Lung (tissue), 12 donors: Measurements from ENCODE around the gene CCDC92. TPM values are rescaled to one million over a fixed set of nuclear protein-coding genes. Genes with fewer than 3 reads are reported as not detected.

ENCODE experiments used
- ATAC-seq: fragments of 200-7000 bp; cut with Tn5 transposase; one replicate; pipeline ENCODE4 v1.9.1; 2020; ENCODE audit warnings: moderate number of reproducible peaks; ENCODE audit not compliant: insufficient read depth, low FRiP score
- DNase-seq, 3 donors: peaks; one replicate each; pipeline ENCODE4 v3.0.0-alpha.2; 2013 to 2017
- H3K27ac ChIP-seq, 2 donors: one replicate each; pipeline ENCODE4 v1.5.1; 2013; ENCODE audit warnings: mild to moderate bottlenecking in 2 of 2, moderate library complexity in 2 of 2, control low read depth in 1 of 2, inconsistent platforms in 1 of 2, low read depth in 1 of 2, low read length in 1 of 2
- H3K27me3 ChIP-seq, 3 donors: one replicate each; pipeline ENCODE4 v1.5.1; 2013; ENCODE audit warnings: low read length in 2 of 3; ENCODE audit not compliant: control insufficient read depth in 3 of 3, insufficient read depth in 3 of 3
- H3K36me3 ChIP-seq, 4 donors: one replicate each; pipeline ENCODE4 v1.5.1; 2013; ENCODE audit warnings: low read length in 4 of 4, mild to moderate bottlenecking in 1 of 4, moderate library complexity in 1 of 4; ENCODE audit not compliant: control insufficient read depth in 4 of 4, insufficient read depth in 4 of 4
- H3K4me1 ChIP-seq, 5 donors: one replicate each; pipeline ENCODE4 v1.5.1; 2013; ENCODE audit warnings: low read length in 5 of 5, mild to moderate bottlenecking in 2 of 5, moderate library complexity in 1 of 5; ENCODE audit not compliant: control insufficient read depth in 5 of 5, insufficient read depth in 5 of 5
- H3K4me3 ChIP-seq: one replicate; pipeline ENCODE4 v1.5.1; 2013; ENCODE audit warnings: mild to moderate bottlenecking, control low read depth, moderate library complexity
- H3K9ac ChIP-seq, 2 donors: one replicate each; pipeline ENCODE4 v1.5.1; 2013; ENCODE audit warnings: low read length in 2 of 2, control low read depth in 1 of 2; ENCODE audit not compliant: insufficient read depth in 1 of 2
- H3K9me3 ChIP-seq, 4 donors: one replicate each; pipeline ENCODE4 v1.5.1; 2013; ENCODE audit warnings: low read length in 3 of 4, mild to moderate bottlenecking in 1 of 4, moderate library complexity in 1 of 4; ENCODE audit not compliant: control insufficient read depth in 4 of 4, insufficient read depth in 3 of 4
- WGBS, 2 donors: extraction: QIAGEN DNeasy Blood & Tissue Kit; methylation state at CpG; one replicate each; pipeline ENCODE4 v1.1.7; 2013; 5-methylcytosine and 5-hydroxymethylcytosine counted together
- polyA plus RNA-seq, 2 donors: library from polyadenylated mRNA; stranded (reverse); fragments of 200-250 nt; gene quantifications; one replicate each; pipeline ENCODE4 v1.2.1, GENCODE V29; 2013
- total RNA-seq, 2 donors: library from RNA; depleted of rRNA in 1 of 2; stranded (reverse); fragments of >200 nt in 1 of 2; gene quantifications; one replicate each; pipeline ENCODE4 v1.2.1, GENCODE V29; 2014 to 2021
- TF ChIP-seq, protein P1 (sequence below): IDR thresholded peaks from 2 replicates; pipeline ENCODE4 v1.5.1; 2012; ENCODE audit warnings: mild to moderate bottlenecking; ENCODE audit errors: control extremely low read depth, extremely low read depth
- donor health status: control.
- donor health status: control.
- donor health status: Bipolar disorder and iron deficiency.
- donor health status: healthy.
- donor health status: DM: yes; HTN: yes; CAD: no.

Gene CCDC92
- total and polyA plus RNA-seq, 4 donors = 17.7 to 55.5 (median 34.8) TPM

DNA sequence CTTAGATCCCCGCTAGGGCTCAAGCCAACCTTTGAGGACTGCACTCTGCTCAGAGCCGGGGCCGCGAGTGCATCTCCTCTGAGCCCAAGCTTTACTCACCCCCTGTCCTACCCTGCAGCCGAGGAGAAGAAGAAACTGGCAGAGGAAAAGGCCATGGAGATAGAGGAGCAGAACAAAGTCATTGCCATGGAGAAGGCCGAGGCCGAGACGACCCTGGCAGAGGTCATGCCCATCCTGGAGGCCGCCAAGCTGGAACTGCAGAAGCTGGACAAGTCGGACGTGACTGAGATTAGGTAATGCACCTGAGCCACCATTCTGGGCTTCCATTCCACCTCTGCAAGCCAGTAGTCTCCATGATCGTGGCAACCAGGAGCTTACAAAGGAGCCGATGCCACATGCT is 69.8 kb downstream of the CCDC92 start:
- H3K27me3 ChIP-seq = no peaks in the 10 kb centered on the region
- TF ChIP-seq, protein P1, sequence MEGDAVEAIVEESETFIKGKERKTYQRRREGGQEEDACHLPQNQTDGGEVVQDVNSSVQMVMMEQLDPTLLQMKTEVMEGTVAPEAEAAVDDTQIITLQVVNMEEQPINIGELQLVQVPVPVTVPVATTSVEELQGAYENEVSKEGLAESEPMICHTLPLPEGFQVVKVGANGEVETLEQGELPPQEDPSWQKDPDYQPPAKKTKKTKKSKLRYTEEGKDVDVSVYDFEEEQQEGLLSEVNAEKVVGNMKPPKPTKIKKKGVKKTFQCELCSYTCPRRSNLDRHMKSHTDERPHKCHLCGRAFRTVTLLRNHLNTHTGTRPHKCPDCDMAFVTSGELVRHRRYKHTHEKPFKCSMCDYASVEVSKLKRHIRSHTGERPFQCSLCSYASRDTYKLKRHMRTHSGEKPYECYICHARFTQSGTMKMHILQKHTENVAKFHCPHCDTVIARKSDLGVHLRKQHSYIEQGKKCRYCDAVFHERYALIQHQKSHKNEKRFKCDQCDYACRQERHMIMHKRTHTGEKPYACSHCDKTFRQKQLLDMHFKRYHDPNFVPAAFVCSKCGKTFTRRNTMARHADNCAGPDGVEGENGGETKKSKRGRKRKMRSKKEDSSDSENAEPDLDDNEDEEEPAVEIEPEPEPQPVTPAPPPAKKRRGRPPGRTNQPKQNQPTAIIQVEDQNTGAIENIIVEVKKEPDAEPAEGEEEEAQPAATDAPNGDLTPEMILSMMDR = no peak
- 93 to 97% methylated on average over 13 of the region's 13 CpGs for WGBS, 2 donors
- no peak overlapping the region for H3K4me3 ChIP-seq
- no peak for DNase-seq
- no peak for ATAC-seq
- H3K27ac ChIP-seq = no peak overlapping the region
- peaks cover 0 to 14% (median 0%) of the 10 kb centered on the region in 5 donors for H3K4me1 ChIP-seq
- no peaks in the 10 kb centered on the region for H3K36me3 ChIP-seq
- no peaks in the 10 kb centered on the region for H3K9me3 ChIP-seq
- H3K9ac ChIP-seq = no peak overlapping the region

- 25 to 49% methylated on average over 9 of the region's 9 CpGs for WGBS, 2 donors
- no peak for DNase-seq
- TF ChIP-seq, protein P1 = no peak
- Histone ChIP-seq H3K27ac (no peak overlapping the region), H3K9me3 (no peaks in the 10 kb centered on the region), H3K36me3 (no peaks in the 10 kb centered on the region), H3K27me3 (no peaks in the 10 kb centered on the region), H3K4me1 (peaks cover 0 to 12% (median 7%) of the 10 kb centered on the region in 5 donors), H3K4me3 (no peak overlapping the region), H3K9ac (no peak overlapping the region)
- ATAC-seq = no peak
Measured at GRCh38 chr12:123900871-123901376, 71.7 kb downstream of the CCDC92 start.

DNA sequence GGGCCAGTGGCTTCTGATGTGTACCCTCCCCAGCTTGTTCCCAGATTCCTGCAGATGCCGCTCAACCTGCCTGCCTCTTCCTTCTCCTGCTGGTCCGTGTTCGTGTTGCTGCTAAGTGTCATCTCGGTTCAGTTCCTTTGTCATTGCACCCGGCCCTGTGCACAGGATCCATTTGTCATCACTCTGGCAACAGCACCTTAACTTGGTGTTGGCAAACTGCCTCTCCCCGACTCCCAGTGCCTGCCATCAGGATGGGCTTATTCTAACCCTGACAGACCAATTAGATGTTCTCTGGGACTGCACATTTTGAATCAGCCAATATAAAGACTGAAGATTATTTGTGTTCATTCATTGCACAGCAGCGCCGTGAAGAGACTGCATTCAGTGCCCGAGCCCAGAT is 73.3 kb downstream of the CCDC92 start:
- DNase-seq (peak in 1 of 3 donors; percentile 9), ATAC-seq (no peak)
- H3K9ac ChIP-seq = no peak overlapping the region
- H3K36me3 ChIP-seq = no peaks in the 10 kb centered on the region
- H3K27me3 ChIP-seq = no peaks in the 10 kb centered on the region
- no peak overlapping the region for H3K4me3 ChIP-seq
- TF ChIP-seq, protein P1 = no peak
- no peaks in the 10 kb centered on the region for H3K9me3 ChIP-seq
- no peak overlapping the region for H3K27ac ChIP-seq
- 88 to 92% methylated on average over 9 of the region's 9 CpGs for WGBS, 2 donors
- peaks cover 0 to 15% (median 7%) of the 10 kb centered on the region in 5 donors for H3K4me1 ChIP-seq

- Histone ChIP-seq H3K4me3 (no peak overlapping the region), H3K4me1 (peaks cover 0 to 15% (median 7%) of the 10 kb centered on the region in 5 donors), H3K9ac (no peak overlapping the region), H3K27ac (no peak overlapping the region), H3K27me3 (no peaks in the 10 kb centered on the region), H3K36me3 (no peaks in the 10 kb centered on the region), H3K9me3 (no peaks in the 10 kb centered on the region)
- ATAC-seq = no peak
- TF ChIP-seq, protein P1 = no peak
- DNase-seq = peak in 1 of 3 donors; percentile 1
- WGBS, 2 donors = 88 to 96% methylated on average over 18 of the region's 18 CpGs
Measured at GRCh38 chr12:123898673-123899072, 74.0 kb downstream of the CCDC92 start.
